Gastrocnemius medialis (tissue), 4 donors: Measurements from ENCODE around the gene DMD. TPM values are rescaled to one million over a fixed set of nuclear protein-coding genes. Genes with fewer than 3 reads are reported as not detected.

Experiments used
- ATAC-seq, 2 donors: fragments of 150-250 bp; one replicate each; pipeline ENCODE4 v1.9.1; 2016
- DNase-seq, 2 donors: peaks; one replicate each; pipeline ENCODE4 v3.0.0-alpha.2; 2019
- H3K27ac ChIP-seq, 4 donors: fragments of 200-600 bp; sonication (generic); 1 replicate in 1 of 4; 2 replicates in 3 of 4; pipeline ENCODE4 v1.5.1; 2016 to 2018; ENCODE audit warnings: mild to moderate bottlenecking in 2 of 4, moderate library complexity in 1 of 4
- H3K27me3 ChIP-seq, 3 donors: fragments of 200-600 bp; sonication (generic) in 2 of 3; 1 replicate in 1 of 3; 2 replicates in 2 of 3; pipeline versions ENCODE4 v1.5.1 to v1.6.0; 2016 to 2019; ENCODE audit warnings: mild to moderate bottlenecking in 1 of 3, moderate library complexity in 1 of 3
- H3K36me3 ChIP-seq, 2 donors: fragments of 200-600 bp; sonication (generic) in 1 of 2; one replicate each; pipeline ENCODE4 v1.5.1; 2017 to 2018
- H3K4me1 ChIP-seq, 2 donors: fragments of 200-600 bp; sonication (generic) in 1 of 2; one replicate each; pipeline ENCODE4 v1.5.1; 2016 to 2017; ENCODE audit warnings: mild to moderate bottlenecking in 2 of 2
- H3K4me3 ChIP-seq, 4 donors: fragments of 200-600 bp; sonication (generic) in 3 of 4; 1 replicate in 1 of 4; 2 replicates in 3 of 4; pipeline ENCODE4 v1.5.1; 2016 to 2019; ENCODE audit warnings: mild to moderate bottlenecking in 2 of 4
- H3K9me3 ChIP-seq, 3 donors: fragments of 200-600 bp; sonication (generic) in 2 of 3; 1 replicate in 1 of 3; 2 replicates in 2 of 3; pipeline ENCODE4 v1.5.1; 2016 to 2019
- CTCF ChIP-seq, 5 experiments: fragments of 450-650 bp in 3 of 5; fragments of 200-600 bp in 2 of 5; sonication (generic) in 2 of 5; IDR thresholded peaks in 4 of 5; conservative IDR thresholded peaks in 1 of 5; 1 replicate in 4 of 5; 2 replicates in 1 of 5; pipeline ENCODE4 v1.5.1; 2016 to 2019; ENCODE audit warnings: antibody characterized with exemption in 5 of 5, mild to moderate bottlenecking in 3 of 5, moderate library complexity in 3 of 5
- POLR2A ChIP-seq, 2 donors: fragments of 450-650 bp; IDR thresholded peaks; one replicate each; pipeline ENCODE4 v1.6.1; 2017; ENCODE audit warnings: antibody characterized with exemption in 2 of 2, mild to moderate bottlenecking in 2 of 2, moderate library complexity in 2 of 2
- in situ Hi-C, 4 donors: fragments of 200-750 bp; cut with MboI; loops; one replicate each; pipeline versions ENCODE4 v1.15.0 to v1.8.0; 2017; ENCODE audit warnings: low sequenced_read_pairs in 4 of 4
- intact Hi-C: fragments of 100-400 bp; cut with DNase I; formaldehyde crosslinking; loops from one replicate; pipeline ENCODE4 v1.15.1; 2023; ENCODE audit warnings: low total_unique reads
- total RNA-seq, 4 donors: library from RNA; depleted of rRNA; stranded (reverse); fragments of >200 nt; gene quantifications; one replicate each; pipeline versions ENCODE4 v1.1.0 to v1.2.3, GENCODE V29; 2016

Gene DMD
- total RNA-seq, 4 donors from 2014 or later = 53.5 to 201 (median 98.9) TPM

- ATAC-seq (no peak), DNase-seq (no peak)
- intact Hi-C loops = no loop called here
- Histone ChIP-seq H3K27ac (no peak overlapping the region), H3K36me3 (peaks cover 0 to 14% of the 10 kb centered on the region in 2 donors), H3K4me1 (no peaks in the 10 kb centered on the region), H3K4me3 (no peak overlapping the region), H3K27me3 (no peaks in the 10 kb centered on the region), H3K9me3 (no peaks in the 10 kb centered on the region)
- in situ Hi-C loops = no loop called here
- no peak for TF ChIP-seq POLR2A (IDR thresholded peaks at IDR 0.05)
- no peak for TF ChIP-seq CTCF (IDR thresholded peaks at IDR 0.05 in 4 of 5, conservative IDR thresholded peaks at IDR 0.05 in 1 of 5)
Observed at GRCh38 chrX:32562261-32562660, 649.1 kb downstream of the DMD start.

GRCh38 chrX:32545101-32545500 is 666.2 kb downstream of the DMD start:
- intact Hi-C loops (no loop called here), in situ Hi-C loops (no loop called here)
- Histone ChIP-seq H3K27ac (no peak overlapping the region), H3K27me3 (no peaks in the 10 kb centered on the region), H3K36me3 (no peaks in the 10 kb centered on the region), H3K4me3 (no peak overlapping the region), H3K4me1 (no peaks in the 10 kb centered on the region), H3K9me3 (no peaks in the 10 kb centered on the region)
- DNase-seq = no peak
- ATAC-seq = no peak
- no peak for TF ChIP-seq CTCF (IDR thresholded peaks at IDR 0.05 in 4 of 5, conservative IDR thresholded peaks at IDR 0.05 in 1 of 5)
- TF ChIP-seq POLR2A (IDR thresholded peaks at IDR 0.05) = no peak

DNA sequence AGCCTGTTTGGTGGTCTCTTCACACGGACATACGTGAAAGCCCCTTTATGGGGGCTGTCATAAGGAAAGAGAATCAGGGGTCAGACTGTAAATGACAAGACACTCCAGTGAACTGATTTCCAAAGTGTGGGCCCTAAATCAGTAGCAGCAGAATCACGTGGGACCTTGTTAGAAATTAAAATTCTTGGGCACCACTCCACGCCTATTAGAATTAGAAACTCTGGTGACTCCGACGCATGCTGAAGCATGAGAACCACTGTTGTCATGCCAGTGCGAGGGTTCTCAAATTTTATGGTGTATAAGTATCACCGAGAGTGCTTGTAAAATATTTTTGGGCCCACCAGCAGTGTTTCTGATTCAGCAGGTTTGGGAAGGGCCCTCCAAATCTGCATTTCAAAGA is 672.8 kb downstream of the DMD start:
- Histone ChIP-seq H3K27me3 (no peaks in the 10 kb centered on the region), H3K4me1 (peaks cover 0 to 3% of the 10 kb centered on the region in 2 donors), H3K4me3 (no peak overlapping the region), H3K9me3 (no peaks in the 10 kb centered on the region), H3K27ac (peak overlapping the region in 1 of 4 donors; percentile 41), H3K36me3 (no peaks in the 10 kb centered on the region)
- intact Hi-C loops (no loop called here), in situ Hi-C loops (no loop called here)
- ATAC-seq (no peak), DNase-seq (no peak)
- no peak for TF ChIP-seq POLR2A (IDR thresholded peaks at IDR 0.05)
- no peak for TF ChIP-seq CTCF (IDR thresholded peaks at IDR 0.05 in 4 of 5, conservative IDR thresholded peaks at IDR 0.05 in 1 of 5)

GRCh38 chrX:32533848-32534247 is 677.5 kb downstream of the DMD start:
- Histone ChIP-seq H3K27me3 (no peaks in the 10 kb centered on the region), H3K4me3 (no peak overlapping the region), H3K36me3 (no peaks in the 10 kb centered on the region), H3K4me1 (no peaks in the 10 kb centered on the region), H3K9me3 (no peaks in the 10 kb centered on the region), H3K27ac (no peak overlapping the region)
- in situ Hi-C loops (no loop called here), intact Hi-C loops (no loop called here)
- ATAC-seq = no peak
- no peak for TF ChIP-seq POLR2A (IDR thresholded peaks at IDR 0.05)
- TF ChIP-seq CTCF (IDR thresholded peaks at IDR 0.05 in 4 of 5, conservative IDR thresholded peaks at IDR 0.05 in 1 of 5) = no peak
- DNase-seq = no peak

DNA sequence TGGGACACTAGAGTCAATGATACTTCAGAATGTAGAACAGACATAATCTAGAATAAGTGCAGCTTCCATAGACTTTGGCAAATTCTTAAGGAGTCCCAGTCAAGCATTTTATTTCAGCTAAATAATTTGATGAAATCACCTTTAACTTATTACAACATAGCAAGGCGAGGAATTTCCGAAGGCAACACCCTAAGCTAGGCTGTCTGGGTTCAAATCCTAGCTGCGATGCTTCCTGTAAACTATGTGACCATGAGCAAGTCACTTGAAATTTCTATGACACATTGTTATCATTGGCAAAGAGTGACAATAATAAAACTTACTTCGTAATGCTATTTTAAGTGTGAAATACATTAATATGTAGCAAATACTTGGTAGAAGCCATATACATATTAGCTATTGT is 679.1 kb downstream of the DMD start:
- no peak for DNase-seq
- Histone ChIP-seq H3K27me3 (no peaks in the 10 kb centered on the region), H3K4me1 (no peaks in the 10 kb centered on the region), H3K27ac (no peak overlapping the region), H3K36me3 (no peaks in the 10 kb centered on the region), H3K9me3 (no peaks in the 10 kb centered on the region), H3K4me3 (no peak overlapping the region)
- no peak for ATAC-seq
- in situ Hi-C loops = no loop called here
- TF ChIP-seq CTCF (IDR thresholded peaks at IDR 0.05 in 4 of 5, conservative IDR thresholded peaks at IDR 0.05 in 1 of 5) (no peak), POLR2A (IDR thresholded peaks at IDR 0.05) (no peak)
- intact Hi-C loops = no loop called here
